Mononuclear cell (primary cell): ENCODE measurements around the gene VTA1. TPM values are rescaled to one million over a fixed set of nuclear protein-coding genes. Genes with fewer than 3 reads are reported as not detected.

Experiments
- H3K27me3 ChIP-seq: 2 replicates; pipeline ENCODE4 v1.6.0; 2011; ENCODE audit warnings: low read length, control low read depth; ENCODE audit not compliant: insufficient read depth
- H3K4me1 ChIP-seq: 2 replicates; pipeline ENCODE4 v1.5.1; 2011; ENCODE audit warnings: mild to moderate bottlenecking, low read length, control low read depth; ENCODE audit not compliant: insufficient read depth
- H3K4me3 ChIP-seq: 2 replicates; pipeline ENCODE4 v1.5.1; 2011; ENCODE audit warnings: mild to moderate bottlenecking, low read length, moderate library complexity
- H3K9me3 ChIP-seq: 2 replicates; pipeline ENCODE4 v1.5.1; 2011; ENCODE audit warnings: low read depth, mild to moderate bottlenecking, control low read depth, low read length
- total RNA-seq: library from RNA; depleted of rRNA; stranded (reverse); fragments of >200 nt; gene quantifications from one replicate; pipeline ENCODE4 v1.2.3, GENCODE V29; 2012

VTA1 gene
- total RNA-seq, 1 donor, result 19.5 TPM

- H3K9me3 ChIP-seq, result no peaks in the 10 kb centered on the region
- H3K4me3 ChIP-seq, result no peak overlapping the region
- no peaks in the 10 kb centered on the region for H3K27me3 ChIP-seq
- H3K4me1 ChIP-seq, result no peaks in the 10 kb centered on the region
Observed at GRCh38 chr6:142255785-142256184, 108.7 kb downstream of the VTA1 start.

GRCh38 chr6:142258305-142258704, 111.2 kb downstream of the VTA1 start:
- no peak overlapping the region for H3K4me3 ChIP-seq
- no peaks in the 10 kb centered on the region for H3K4me1 ChIP-seq
- no peaks in the 10 kb centered on the region for H3K9me3 ChIP-seq
- no peaks in the 10 kb centered on the region for H3K27me3 ChIP-seq

- Histone ChIP-seq H3K4me1 (no peaks in the 10 kb centered on the region), H3K27me3 (no peaks in the 10 kb centered on the region), H3K9me3 (no peaks in the 10 kb centered on the region)
Observed at GRCh38 chr6:142258757-142259156, 111.7 kb downstream of the VTA1 start.

GRCh38 chr6:142260748-142261147, 113.7 kb downstream of the VTA1 start:
- H3K4me3 ChIP-seq, result no peak overlapping the region
- H3K27me3 ChIP-seq, result no peaks in the 10 kb centered on the region
- H3K4me1 ChIP-seq, result no peaks in the 10 kb centered on the region
- H3K9me3 ChIP-seq, result no peaks in the 10 kb centered on the region

More at GRCh38 chr6:142258757-142259156, 111.7 kb downstream of the VTA1 start:
- no peak overlapping the region for H3K4me3 ChIP-seq

- Histone ChIP-seq H3K4me3 (no peak overlapping the region), H3K27me3 (no peaks in the 10 kb centered on the region), H3K4me1 (no peaks in the 10 kb centered on the region), H3K9me3 (no peaks in the 10 kb centered on the region)
Observed at GRCh38 chr6:142262231-142262630, 115.2 kb downstream of the VTA1 start.

- no peaks in the 10 kb centered on the region for H3K4me1 ChIP-seq
- H3K9me3 ChIP-seq, result no peaks in the 10 kb centered on the region
- no peaks in the 10 kb centered on the region for H3K27me3 ChIP-seq
- H3K4me3 ChIP-seq, result no peak overlapping the region
Observed at GRCh38 chr6:142265476-142265875, 118.4 kb downstream of the VTA1 start.

- Histone ChIP-seq H3K4me1 (no peaks in the 10 kb centered on the region), H3K4me3 (no peak overlapping the region), H3K27me3 (no peaks in the 10 kb centered on the region), H3K9me3 (no peaks in the 10 kb centered on the region)
Observed at GRCh38 chr6:142266060-142266459, 119.0 kb downstream of the VTA1 start.

GRCh38 chr6:142271476-142271875, 124.4 kb downstream of the VTA1 start:
- H3K4me1 ChIP-seq, result no peaks in the 10 kb centered on the region
- no peaks in the 10 kb centered on the region for H3K9me3 ChIP-seq
- no peaks in the 10 kb centered on the region for H3K27me3 ChIP-seq
- no peak overlapping the region for H3K4me3 ChIP-seq

Other genes with a start within 250 kb of the VTA1 start
- not detected for gene GJE1, start 14.3 kb upstream of the VTA1 start, total RNA-seq
- not detected for gene NMBR, start 141 bp upstream of the VTA1 start, total RNA-seq
- 1.8 TPM for gene ADGRG6, start 154.7 kb downstream of the VTA1 start, total RNA-seq